Stimulated activated CD4-positive, alpha-beta T cell treated with anti-CD3 and anti-CD28 coated beads, Interleukin-12 subunit alpha, Interleukin-12 subunit beta, amount 100 ng/mL, for 24 hours (primary cell): Measurements from ENCODE around the gene DPAGT1.
"Not testable (repeated sequence)": the region's sequence is repeated elsewhere in the genome, so short reads cannot be mapped to it uniquely, and the experiment has no call there.

Experiments
- DNase-seq, 2 experiments: peaks; one replicate each; pipeline ENCODE4 v3.0.0-alpha.2; 2020; ENCODE audit warnings: low read depth in 2 of 2

The DPAGT1 gene

GRCh38 chr11:119093942-119094815 is 7.5 kb downstream of the DPAGT1 start:
- peak; percentile 28 to 29 for DNase-seq

- DNase-seq, result peak in 1 of 2 experiments; percentile 10
Measured at GRCh38 chr11:119092880-119093842, 8.5 kb downstream of the DPAGT1 start.

DNA sequence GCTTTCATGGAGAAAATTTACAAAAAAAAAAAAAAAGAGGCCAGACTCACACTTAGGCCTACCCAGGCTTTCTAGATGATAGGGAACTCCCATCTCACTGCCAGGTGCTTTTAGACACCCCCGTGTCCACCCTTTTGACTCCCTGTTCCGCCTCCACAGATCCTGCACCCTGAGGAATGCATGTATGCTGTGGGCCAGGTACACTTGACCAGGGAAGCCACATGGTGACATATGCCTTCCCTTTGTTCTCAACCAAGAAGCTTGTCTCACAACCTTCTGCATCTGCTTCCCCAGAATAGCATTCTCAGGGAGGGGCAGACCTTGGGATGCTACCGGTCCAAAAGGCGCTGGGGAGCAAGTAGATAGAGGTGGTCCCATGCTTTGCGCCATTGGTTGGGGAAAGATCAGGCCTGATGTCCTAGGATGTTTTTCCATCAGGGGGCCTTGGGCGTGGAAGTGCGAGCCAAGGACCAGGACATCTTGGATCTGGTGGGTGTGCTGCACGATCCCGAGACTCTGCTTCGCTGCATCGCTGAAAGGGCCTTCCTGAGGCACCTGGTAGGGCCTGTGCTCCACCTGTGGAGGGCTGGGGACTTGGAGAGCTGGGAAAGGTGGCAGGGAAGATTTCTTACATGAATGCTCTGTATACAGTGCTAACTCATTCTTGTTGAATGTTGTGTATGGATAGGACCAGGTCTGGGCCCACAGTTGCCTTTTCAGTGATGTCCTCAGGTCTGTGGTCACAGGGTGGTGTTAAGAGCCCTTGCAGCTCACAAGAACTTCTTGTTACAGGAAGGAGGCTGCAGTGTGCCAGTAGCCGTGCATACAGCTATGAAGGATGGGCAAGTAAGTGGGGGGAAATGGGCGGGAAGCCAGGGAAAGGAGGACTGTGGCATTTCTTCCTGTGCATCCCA is 9.4 kb downstream of the DPAGT1 start:
- peak in 1 of 2 experiments; percentile 11 for DNase-seq

DNA sequence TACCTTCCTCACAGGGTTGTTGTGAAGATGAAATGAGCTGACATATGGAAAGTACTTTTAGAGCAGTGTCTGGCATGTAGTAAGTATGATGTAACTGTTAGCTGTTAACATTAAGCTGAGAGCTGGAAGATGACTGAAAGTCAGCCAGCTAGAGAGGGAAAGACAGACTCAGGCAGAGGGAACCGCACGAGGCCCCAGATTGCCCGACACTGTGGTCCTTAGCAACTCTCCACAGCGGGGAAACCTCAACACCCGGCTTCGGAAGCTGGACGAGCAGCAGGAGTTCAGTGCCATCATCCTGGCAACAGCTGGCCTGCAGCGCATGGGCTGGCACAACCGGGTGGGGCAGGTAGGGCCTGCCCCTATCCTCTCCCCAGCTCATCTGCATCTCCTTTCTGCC is 10.5 kb downstream of the DPAGT1 start:
- no peak for DNase-seq

GRCh38 chr11:119089319-119089718 is 12.3 kb downstream of the DPAGT1 start:
- no peak for DNase-seq

- no peak for DNase-seq
Measured at GRCh38 chr11:119088406-119088805, 13.2 kb downstream of the DPAGT1 start.

DNA sequence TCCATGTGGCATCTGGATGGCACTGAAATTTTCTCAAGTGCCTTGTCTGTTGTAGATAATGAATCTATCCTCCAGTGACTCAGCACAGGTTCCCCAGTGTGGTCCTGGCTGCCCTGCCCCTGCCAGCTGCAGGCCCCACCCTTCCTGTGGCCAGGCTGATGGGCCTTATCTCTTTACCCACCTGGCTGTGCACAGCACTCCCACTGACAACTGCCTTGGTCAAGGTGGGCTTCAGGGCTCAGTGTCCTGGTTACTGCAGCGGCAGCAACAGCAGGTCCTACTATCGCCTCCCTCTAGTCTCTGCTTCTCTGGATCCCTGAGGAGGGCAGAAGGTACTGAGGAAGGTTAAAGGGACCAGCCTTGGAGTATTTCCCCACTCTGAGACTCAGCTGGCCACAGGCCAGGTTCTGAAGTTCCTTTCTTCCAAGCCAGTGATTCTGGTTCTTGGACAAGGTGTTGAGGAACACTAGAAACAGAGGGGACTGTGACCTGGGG is 13.9 kb downstream of the DPAGT1 start:
- DNase-seq, result no peak

DNA sequence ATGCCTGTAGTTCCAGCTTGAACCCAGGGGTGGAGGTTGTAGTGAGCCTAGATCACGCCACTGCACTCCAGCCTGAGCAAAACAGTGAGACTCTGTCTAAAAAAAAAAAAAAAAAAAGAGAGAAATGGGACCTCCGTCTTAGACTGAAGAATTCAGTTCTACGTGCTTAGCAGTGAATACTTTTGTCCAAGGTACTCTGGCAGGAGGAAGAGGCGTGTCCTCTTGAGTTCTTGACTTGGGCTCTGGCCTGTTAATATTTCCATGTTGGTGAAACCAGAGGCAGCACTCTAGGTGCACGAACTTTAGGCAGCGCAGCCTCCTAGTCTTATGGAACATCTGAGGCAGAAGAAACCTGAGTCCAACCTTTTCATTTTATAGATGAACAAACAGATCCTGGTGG is 14.5 kb downstream of the DPAGT1 start:
- DNase-seq, result no peak

- DNase-seq, result peak in 1 of 2 experiments; percentile 29
Measured at GRCh38 chr11:119085437-119085847, 16.2 kb downstream of the DPAGT1 start.

- DNase-seq, result peak; percentile 83 to 89
Measured at GRCh38 chr11:119084663-119085436, 16.8 kb downstream of the DPAGT1 start, which contains the start of gene HMBS. Gene HMBS (plus strand): TSS chr11:119084881. CDS start chr11:119085034, 153 bp downstream.

DNA sequence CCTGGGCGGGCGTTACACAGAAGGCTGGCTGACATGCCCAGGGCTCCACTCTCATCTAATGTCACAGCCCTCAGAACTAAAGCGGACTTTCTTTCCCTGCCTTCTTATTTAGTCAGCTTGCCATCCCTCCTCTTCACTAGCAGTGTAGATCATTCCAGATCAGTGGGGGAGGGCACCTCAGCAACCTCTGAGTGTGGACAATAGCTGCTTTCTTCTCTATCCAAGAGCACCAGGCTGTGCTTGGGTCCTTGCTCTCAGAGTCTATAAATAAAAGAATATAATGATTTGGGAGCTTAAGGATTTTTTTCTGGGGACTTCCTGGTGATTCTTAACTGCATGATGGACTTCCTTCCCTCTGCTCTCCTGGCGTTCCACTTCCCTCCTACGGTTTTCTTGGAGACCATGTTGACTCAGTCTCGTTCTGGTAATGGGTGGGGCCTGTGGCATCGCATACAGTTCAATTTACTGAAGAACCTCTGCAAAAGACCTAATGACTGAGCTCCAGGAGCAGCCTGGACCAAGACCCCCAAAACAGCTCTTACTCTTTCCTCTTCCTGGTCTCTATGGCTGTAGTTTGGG is 19.9 kb downstream of the DPAGT1 start:
- no peak for DNase-seq

GRCh38 chr11:119078675-119079420 is 22.8 kb downstream of the DPAGT1 start:
- DNase-seq, result no peak

- no peak for DNase-seq
Measured at GRCh38 chr11:119077839-119078238, 23.8 kb downstream of the DPAGT1 start.

DNA sequence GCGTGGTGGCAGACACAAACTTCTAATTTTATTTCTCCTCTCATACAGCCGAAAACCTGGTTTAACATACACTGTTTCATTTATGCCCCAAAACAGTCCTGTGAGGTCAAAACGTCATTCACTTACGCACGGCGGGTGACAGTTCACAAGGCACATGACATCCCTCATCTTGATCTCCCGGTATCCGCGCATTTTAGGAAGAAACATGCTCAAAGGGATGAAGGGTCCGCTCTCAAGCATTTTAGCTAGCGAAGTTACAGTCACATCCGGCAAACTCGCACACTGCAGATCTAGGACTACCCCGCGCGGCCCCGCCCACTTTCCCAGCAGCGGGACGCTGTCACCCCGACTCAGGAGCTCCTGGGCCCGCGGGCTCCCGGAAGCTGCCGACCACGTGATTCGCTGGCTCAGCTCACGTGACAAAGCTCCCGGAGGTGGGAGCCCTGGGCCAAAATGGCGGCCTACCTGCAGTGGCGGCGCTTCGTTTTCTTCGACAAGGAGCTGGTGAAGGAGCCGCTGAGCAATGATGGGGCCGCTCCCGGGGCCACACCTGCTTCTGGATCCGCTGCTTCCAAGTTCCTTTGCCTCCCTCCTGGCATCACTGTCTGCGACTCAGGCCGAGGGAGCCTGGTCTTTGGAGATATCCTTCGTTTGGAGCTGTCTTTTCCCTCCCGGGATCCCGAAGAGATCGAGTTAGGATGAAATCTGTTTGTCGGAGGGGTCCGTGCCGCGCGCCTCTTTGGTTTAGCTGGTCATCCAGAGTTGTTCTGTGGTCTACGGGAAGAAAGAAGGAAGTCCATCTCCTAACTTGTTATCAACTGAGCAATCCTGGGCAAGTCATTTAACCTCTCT is 34.1 kb downstream of the DPAGT1 start, which contains the start of gene VPS11:
TSS of gene VPS11 (plus strand) at position 448 of the 852 bp plus-strand sequence. CDS start at position 454, 6 bp downstream.
- peak; percentile 91 to 98 for DNase-seq

DNA sequence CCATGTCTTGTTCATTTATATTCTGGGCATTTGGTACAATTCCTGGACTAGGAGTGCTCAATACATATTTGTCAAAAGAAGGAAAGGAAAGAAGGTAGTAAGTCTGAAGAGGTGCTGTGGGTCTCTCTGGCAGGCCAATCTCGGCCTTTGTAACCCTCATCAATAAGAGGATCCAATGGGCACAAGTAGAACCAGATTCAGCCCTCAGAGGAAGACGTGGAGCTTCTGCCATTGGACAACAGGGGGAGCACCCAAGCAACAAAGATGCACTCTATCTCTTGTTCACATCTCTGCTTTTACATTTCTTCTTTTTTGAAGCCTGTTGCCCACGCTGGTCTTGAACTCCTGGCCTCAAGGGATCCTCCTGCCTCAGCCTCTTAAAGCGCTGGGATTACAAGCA is 36.3 kb downstream of the DPAGT1 start:
- DNase-seq, result no peak

DNA sequence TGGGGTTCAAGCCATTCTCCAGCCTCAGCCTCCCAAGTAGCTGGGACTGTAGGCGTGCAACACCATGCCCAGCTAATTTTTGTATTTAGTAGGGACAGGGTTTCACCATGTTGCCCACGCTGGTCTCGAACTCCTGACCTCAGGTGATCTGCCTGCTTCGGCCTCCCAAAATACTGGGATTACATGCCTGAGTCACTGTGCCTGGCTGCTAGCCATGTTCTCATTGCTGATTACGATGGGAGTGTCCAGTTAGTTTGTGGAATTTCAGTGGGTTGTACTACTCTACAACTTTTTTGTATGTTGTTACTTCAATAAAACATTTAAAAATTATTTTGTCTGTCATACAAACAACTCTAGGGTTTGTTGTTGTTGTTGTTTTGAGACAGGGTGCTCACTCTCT is 38.9 kb downstream of the DPAGT1 start:
- no peak for DNase-seq

DNA sequence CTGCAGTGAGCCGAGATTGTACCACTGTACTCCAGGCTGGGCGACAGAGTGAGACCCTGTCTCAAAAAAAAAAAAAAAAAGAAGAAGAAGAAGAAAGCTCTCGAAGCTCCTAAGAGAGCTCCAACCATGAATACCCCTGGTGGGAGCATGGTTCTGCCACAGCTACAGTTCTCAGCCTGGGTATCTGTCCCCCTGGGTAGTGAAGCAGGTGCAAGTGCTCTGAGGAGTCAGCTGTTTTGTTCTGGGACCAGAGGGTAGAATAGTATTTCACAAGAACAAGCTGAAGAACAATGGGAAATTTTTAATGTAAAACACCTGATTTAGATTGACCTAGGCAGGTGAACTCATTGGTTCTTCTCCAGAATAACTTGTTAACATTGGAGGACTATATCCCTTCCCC is 40.4 kb downstream of the DPAGT1 start:
- DNase-seq, result no peak

GRCh38 chr11:119059128-119059527 is 42.5 kb downstream of the DPAGT1 start:
- DNase-seq, result not testable (repeated sequence)
